Duodenal mucosa (tissue), 2 donors: Measurements from ENCODE around the gene COQ7.

Source experiments
- H3K27ac ChIP-seq: one replicate; pipeline ENCODE4 v1.7.0; 2013; ENCODE audit warnings: low read depth, low read length
- H3K27me3 ChIP-seq, 2 donors: one replicate each; pipeline ENCODE4 v1.7.0; 2013; ENCODE audit warnings: low read length in 2 of 2, control low read depth in 1 of 2; ENCODE audit not compliant: insufficient read depth in 2 of 2, control insufficient read depth in 1 of 2
- H3K36me3 ChIP-seq, 2 donors: one replicate each; pipeline ENCODE4 v1.7.0; 2013; ENCODE audit warnings: low read length in 2 of 2, control low read depth in 1 of 2; ENCODE audit not compliant: insufficient read depth in 2 of 2, control insufficient read depth in 1 of 2
- H3K4me1 ChIP-seq, 2 donors: one replicate each; pipeline ENCODE4 v1.7.0; 2013; ENCODE audit warnings: low read length in 2 of 2, control low read depth in 1 of 2; ENCODE audit not compliant: insufficient read depth in 2 of 2, control insufficient read depth in 1 of 2
- H3K4me3 ChIP-seq, 2 donors: one replicate each; pipeline ENCODE4 v1.7.0; 2013; ENCODE audit warnings: low read length in 2 of 2, low read depth in 1 of 2
- H3K9ac ChIP-seq, 2 donors: one replicate each; pipeline ENCODE4 v1.7.0; 2013; ENCODE audit warnings: low read length in 2 of 2, low read depth in 1 of 2
- H3K9me3 ChIP-seq, 2 donors: one replicate each; pipeline ENCODE4 v1.7.0; 2013; ENCODE audit warnings: low read length in 2 of 2, control low read depth in 1 of 2; ENCODE audit not compliant: control insufficient read depth in 1 of 2

Gene COQ7

DNA sequence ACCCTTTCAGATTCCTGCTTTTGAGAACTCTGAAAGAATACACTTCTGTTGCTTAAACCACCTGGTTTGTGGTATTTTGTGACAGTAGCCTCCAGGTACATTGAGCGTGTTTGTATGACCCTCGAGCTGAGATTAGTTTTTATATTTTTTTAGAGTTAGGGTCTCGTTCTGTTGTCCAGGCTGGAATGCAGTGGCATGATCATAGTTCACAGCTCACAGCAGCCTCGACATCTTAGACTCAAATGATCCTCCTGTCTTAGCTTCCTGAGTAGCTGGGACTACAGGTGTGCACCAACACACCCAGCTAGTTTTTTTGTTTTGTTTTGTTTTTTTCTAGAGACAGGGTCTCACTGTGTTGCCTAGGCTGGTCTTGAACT lies 41.9 kb downstream of the COQ7 start:
- Histone ChIP-seq H3K27ac (no peak overlapping the region), H3K4me3 (no peak overlapping the region), H3K4me1 (peaks cover 12 to 16% of the 10 kb centered on the region in 2 donors), H3K36me3 (no peaks in the 10 kb centered on the region), H3K9me3 (no peaks in the 10 kb centered on the region), H3K9ac (no peak overlapping the region), H3K27me3 (no peaks in the 10 kb centered on the region)

DNA sequence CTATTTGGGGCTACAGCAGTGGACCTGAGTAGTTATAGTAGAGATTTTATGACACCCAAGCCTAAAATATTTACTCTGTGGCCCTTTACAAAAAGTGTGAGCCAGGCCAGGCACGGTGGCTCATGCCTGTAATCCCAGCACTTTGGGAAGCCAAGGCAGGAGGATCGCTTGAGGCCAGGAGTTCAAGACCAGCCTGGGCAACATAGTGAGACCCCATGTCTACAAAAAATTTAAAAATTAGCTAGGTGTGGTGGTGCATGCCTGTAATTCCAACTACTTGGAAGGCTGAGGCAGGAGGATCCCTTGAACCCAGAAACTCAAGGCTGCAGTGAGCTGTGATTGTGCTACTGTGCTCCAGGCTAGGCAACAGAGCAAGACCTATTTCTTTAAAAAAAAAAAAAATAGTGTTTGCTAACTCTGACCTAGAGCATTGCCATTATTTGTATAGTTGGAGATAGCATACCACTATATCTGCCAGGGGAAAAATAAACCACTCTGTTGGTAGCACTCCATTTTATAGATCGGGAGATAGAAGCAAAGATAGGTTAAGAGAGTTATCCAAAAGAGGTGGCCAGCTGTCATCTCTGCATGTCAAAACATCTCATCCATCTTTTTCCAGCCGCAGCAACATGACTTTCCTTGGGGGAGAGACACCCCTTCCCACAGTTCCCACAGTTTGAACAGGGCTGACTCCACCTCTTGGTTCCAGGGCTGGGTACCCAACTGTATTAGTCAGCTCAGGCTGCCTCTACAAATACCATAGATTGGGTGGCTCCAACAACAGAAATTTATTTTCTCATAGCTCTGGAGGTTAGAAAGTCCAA lies 43.3 kb downstream of the COQ7 start:
- Histone ChIP-seq H3K9me3 (no peaks in the 10 kb centered on the region), H3K27me3 (no peaks in the 10 kb centered on the region), H3K27ac (no peak overlapping the region), H3K36me3 (peaks cover 0 to 6% of the 10 kb centered on the region in 2 donors), H3K9ac (no peak overlapping the region), H3K4me1 (peaks cover 24 to 25% of the 10 kb centered on the region in 2 donors), H3K4me3 (no peak overlapping the region)

DNA sequence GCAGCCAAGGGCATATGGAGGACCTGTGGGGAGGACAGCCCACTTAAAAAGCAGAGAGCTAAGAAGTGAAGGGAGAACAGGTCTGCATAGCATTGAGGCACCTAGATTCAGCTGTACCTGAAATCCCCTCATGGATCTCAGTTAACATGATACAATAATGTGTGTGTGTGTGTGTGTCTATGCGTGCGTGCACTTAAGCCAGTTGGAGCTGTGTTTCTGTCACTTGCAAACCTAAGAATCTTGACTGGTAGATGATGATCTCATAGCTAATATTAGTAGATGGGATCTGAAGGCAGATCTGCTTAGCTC lies 44.6 kb downstream of the COQ7 start:
- Histone ChIP-seq H3K9me3 (no peaks in the 10 kb centered on the region), H3K27ac (no peak overlapping the region), H3K9ac (no peak overlapping the region), H3K4me3 (no peak overlapping the region), H3K27me3 (no peaks in the 10 kb centered on the region), H3K36me3 (peaks cover 0 to 8% of the 10 kb centered on the region in 2 donors), H3K4me1 (peaks cover 30 to 39% of the 10 kb centered on the region in 2 donors)

DNA sequence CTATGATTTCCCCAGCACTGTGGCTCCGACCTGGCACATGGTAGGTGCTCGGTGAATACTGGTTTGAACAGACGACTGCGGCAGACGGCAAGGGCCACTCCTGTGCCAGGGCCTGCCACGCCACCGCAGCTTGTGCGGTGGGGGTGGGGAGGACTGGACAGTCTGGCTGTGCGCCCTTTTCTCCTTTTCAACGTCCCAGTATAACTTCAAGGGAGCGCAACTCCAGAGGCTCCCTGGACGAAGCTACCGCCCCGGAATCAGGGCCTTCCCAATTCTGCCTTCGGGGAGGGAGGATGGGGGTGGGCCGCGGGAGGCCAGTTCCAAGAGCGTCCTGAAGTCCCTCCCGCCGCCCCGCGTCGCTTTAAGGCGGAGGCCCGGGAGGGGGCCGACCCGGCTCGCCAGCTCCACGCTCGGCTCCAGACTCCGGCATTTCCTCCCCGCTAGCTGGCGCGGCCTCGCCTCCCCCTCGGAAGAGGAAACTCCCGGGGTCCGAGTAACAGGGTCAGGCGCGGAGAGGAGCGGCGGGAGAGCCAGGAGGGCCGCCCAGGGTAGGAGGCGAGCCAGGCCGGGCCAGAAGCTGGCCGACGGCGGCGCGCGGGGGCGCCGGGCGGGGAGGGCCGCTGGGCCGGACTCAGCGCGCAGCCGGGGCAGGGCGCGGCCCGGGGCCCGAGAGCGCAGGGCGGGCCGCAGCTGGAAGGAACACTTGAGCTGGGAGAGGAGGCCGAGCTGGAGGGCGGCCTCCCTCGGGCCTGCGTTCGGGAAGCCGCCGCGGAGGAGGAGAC lies 46.4 kb downstream of the COQ7 start, which contains the start of gene ITPRIPL2:
ITPRIPL2 (plus strand) TSS at position 388 of the 782 bp plus-strand sequence. CDS start 498 bp downstream, outside the sequence.
- H3K4me3 ChIP-seq: peak within 1 kb of the TSS; percentile 73 to 78
- no peaks in the 10 kb centered on the region for H3K27me3 ChIP-seq
- H3K9me3 ChIP-seq: no peaks in the 10 kb centered on the region
- H3K36me3 ChIP-seq: peaks cover 0 to 8% of the 10 kb centered on the region in 2 donors
- peaks cover 23 to 34% of the 10 kb centered on the region in 2 donors for H3K4me1 ChIP-seq
- H3K27ac ChIP-seq: peak within 1 kb of the TSS; percentile 87
- H3K9ac ChIP-seq: peak within 1 kb of the TSS; percentile 71

DNA sequence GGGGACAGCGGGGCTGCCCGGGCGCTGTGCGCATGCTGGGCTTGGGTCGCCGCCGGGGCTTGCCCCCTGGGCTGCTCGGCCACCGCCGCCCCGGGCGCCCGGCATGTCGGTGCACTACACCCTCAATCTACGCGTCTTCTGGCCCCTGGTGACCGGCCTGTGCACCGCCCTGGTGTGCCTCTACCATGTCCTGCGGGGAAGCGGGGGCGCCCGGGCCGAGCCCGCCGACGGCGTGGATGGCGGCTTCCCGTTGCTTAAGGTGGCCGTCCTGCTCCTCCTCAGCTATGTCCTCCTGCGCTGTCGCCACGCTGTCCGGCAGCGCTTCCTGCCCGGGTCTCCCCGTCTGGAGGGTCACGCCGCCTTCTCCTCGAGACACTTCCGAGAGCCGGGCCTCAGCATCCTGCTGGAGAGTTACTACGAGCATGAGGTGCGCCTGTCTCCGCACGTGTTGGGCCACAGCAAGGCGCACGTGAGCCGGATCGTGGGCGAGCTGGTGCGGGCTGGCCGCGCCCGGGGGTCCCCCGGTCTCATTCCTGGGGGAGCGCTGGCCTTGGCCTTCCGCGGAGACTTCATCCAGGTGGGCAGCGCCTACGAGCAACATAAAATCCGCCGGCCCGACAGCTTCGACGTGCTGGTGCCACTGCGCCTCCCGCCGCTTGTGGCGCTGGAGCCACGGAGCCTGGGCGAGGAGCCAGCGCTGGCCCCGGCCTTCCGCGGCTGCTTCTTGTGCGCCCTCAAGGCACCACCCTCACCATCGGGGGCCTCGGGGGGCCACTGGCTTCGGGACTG lies 47.1 kb downstream of the COQ7 start:
- Histone ChIP-seq H3K9me3 (no peaks in the 10 kb centered on the region), H3K36me3 (peaks cover 0 to 8% of the 10 kb centered on the region in 2 donors), H3K9ac (peak overlapping the region; percentile 71), H3K27ac (peak overlapping the region; percentile 87), H3K4me3 (peak overlapping the region; percentile 73 to 78), H3K4me1 (peaks cover 27 to 38% of the 10 kb centered on the region in 2 donors), H3K27me3 (no peaks in the 10 kb centered on the region)

DNA sequence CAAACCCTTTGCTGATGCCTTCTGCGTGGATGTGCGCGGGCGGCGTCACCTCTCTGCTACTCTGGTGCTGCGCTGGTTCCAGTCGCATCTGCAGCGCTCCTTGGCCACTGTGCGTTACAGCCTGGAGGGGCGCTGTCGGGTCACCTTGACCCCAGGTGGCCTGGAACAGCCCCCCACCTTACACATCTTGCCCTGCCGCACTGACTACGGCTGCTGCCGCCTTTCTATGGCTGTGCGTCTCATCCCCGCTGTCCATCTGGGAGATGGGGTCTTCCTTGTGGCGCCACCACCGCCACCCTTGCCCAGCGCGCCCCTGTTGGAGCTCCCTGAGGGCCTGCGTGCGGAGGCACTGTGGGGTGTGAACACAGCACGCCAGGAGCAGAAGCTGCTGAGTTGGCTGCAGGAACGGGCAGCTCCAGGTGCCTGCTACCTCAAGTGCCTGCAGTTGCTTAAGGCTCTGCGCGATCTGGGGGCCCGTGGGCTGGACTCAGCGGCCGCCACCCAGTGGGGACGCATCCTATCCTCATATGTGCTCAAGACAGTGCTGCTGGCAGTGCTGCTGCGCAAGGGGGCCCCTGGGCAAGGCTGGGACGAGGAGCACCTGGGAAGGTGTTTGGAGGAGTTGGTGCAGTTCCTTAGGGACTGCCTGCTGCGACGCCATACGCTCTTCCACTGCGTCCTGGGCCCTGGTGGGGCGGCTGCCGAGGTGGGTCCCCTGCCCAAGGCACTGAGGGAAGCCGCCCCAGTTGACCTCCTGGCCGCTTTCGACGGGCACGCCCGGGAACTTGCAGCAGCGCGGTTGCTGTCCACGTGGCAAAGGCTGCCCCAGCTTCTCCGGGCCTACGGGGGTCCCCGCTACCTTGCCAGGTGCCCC lies 48.0 kb downstream of the COQ7 start:
- Histone ChIP-seq H3K27me3 (no peaks in the 10 kb centered on the region), H3K27ac (peak overlapping the region; percentile 87), H3K4me1 (peaks cover 31 to 44% of the 10 kb centered on the region in 2 donors), H3K36me3 (peaks cover 0 to 8% of the 10 kb centered on the region in 2 donors), H3K4me3 (peak overlapping the region; percentile 73 to 78), H3K9me3 (no peaks in the 10 kb centered on the region), H3K9ac (peak overlapping the region in 1 of 2 donors; percentile 39)

GRCh38 chr16:19116711-19117449 lies 49.5 kb downstream of the COQ7 start:
- Histone ChIP-seq H3K9me3 (no peaks in the 10 kb centered on the region), H3K4me3 (peak overlapping the region; percentile 8 to 13), H3K4me1 (peaks cover 31 to 44% of the 10 kb centered on the region in 2 donors), H3K27me3 (no peaks in the 10 kb centered on the region), H3K27ac (no peak overlapping the region), H3K9ac (peak overlapping the region in 1 of 2 donors; percentile 3), H3K36me3 (peaks cover 0 to 8% of the 10 kb centered on the region in 2 donors)

- H3K36me3 ChIP-seq: peaks cover 0 to 8% of the 10 kb centered on the region in 2 donors
- no peaks in the 10 kb centered on the region for H3K9me3 ChIP-seq
- peak overlapping the region; percentile 52 for H3K27ac ChIP-seq
- no peak overlapping the region for H3K9ac ChIP-seq
- H3K27me3 ChIP-seq: no peaks in the 10 kb centered on the region
- peak overlapping the region; percentile 49 to 56 for H3K4me3 ChIP-seq
- peaks cover 33 to 42% of the 10 kb centered on the region in 2 donors for H3K4me1 ChIP-seq
These were observed 51.6 kb downstream of the COQ7 start for GRCh38 chr16:19118938-19119431.
